Stimulated activated CD4-positive, alpha-beta T cell treated with anti-CD3 and anti-CD28 coated beads, Interleukin-12 subunit alpha, Interleukin-12 subunit beta, amount 100 ng/mL, for 24 hours (primary cell): Measurements from ENCODE around the gene DGKK.
"Not testable (repeated sequence)": the region's sequence is repeated elsewhere in the genome, so short reads cannot be mapped to it uniquely, and the experiment has no call there.

Experiments
- DNase-seq, 2 experiments: peaks; one replicate each; pipeline ENCODE4 v3.0.0-alpha.2; 2020; ENCODE audit warnings: low read depth in 2 of 2

DGKK gene

DNA sequence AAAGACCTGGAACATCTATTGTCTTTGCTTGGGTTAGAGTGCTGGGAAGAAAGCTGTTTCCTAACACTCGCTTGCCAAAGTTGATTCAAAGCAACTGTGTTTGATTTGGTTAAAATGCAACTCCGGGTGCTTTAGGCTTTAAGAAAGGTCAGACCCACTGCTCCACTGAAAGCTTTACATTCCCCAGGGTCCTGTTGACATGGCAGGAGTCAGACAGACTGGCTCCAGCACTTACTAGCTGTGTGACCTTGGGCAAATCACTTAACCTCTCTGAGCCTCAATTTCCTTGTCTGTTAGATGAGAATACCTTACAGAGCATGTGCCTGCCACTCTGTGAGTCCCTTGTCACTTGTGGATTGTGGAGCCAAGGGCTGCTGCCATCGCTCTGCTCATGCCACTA is 39.0 kb downstream of the DGKK start:
- DNase-seq, result no peak

DNA sequence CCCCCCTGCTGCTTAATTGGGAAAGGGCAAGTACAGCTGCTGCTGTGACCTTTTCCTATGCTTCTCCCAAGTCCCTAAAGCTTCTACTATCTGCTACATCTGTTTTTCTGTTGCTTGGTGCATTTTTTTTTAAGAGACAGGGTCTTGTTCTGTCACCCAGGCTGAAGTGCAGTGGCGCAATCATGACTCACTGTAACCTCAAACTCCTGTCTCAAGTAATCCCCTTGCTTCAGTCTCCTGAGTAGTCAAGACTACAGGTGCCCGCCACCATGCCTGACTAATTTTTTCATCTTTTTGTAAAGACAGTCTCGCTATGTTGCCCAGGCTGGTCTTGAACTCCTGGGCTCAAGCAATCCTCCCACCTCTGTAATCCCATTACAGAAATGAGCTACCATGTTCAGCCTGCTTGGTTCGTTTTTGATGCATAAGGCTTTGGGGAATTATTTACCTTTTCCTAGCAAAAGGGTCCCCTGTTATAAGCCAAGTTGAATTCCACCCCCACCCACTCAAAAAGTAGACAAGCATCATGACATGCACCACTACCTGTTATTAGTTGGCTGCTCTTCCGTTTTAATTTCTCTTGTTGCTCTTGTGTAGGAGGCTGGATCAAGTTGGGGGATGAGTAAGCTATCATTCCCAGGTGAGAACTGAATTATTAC is 39.6 kb downstream of the DGKK start:
- DNase-seq, result no peak

DNA sequence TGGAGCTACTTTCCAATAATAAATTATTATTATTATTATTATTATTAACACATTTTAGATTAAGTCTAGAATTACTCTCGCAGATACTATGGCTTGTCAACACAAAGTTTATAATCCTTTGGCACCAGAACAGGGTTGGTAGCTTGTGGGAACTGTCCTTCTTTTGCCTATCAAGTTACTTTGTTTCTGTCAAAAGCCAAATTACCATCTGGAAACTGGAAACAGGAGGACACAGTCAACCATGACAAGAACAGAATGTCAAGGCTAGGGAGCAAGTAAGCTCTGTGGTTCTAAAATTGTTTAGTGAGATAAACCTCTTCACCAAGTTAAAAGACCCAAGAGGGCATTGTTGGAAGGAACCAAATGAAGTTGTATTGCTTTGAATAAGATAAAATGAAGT is 42.5 kb downstream of the DGKK start:
- DNase-seq, result no peak

DNA sequence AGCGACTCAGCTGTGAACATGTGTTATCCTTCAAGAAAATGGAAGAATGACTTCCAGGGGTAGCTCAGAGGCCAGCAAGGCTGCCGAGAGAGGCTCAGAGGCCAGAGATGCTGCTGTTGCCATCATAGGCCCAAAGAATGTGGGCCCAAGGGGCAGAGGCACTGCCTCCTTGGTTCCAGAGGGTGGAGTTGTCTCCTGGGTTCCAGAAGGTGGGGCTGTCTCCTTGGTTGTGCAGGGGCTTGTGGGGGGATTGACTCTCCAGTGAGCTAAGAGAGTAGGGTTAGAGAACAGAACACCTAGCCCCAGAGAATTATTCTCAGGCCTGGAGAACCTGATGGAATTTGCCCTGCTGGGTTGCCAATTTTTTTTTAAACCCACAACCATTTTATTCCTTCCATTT is 62.6 kb downstream of the DGKK start:
- no peak for DNase-seq

DNA sequence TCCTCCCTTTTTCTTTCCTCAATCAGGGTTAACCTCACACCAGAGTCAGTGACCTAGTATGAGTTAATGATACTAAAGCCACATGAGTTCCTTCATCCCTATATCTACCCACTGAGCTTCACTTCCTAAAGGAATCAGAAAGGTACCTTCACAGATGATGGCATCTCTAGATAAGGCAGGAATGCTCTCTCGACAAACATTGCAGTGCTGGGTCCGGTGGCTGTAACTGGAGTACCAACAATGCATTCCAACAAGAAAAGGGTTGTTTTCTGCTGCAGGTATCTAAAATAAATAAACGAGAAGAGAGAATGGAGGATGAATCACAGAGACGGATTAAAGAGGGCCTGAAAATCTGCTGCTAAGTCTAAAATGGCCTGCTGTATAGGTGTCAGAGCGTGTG is 66.7 kb downstream of the DGKK start:
- no peak for DNase-seq

DNA sequence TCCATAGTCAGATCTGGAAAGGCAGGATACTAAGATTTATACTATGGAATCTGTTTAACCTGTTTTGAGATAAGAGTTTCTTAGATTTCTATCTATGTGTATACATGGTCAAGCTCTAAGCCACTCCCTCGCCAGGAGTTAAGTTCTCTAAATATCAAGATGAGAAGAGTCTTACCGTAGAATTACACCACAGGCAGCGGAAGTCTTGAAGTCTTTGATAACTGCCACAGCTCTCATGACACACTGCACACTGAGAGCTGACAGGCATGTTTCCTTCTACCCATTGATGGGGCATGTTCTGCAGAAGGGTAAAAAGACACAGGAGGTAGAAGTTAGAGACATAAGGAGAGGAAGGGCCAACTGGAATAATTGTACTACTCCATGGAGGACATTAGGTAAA is 67.7 kb downstream of the DGKK start:
- no peak for DNase-seq

DNA sequence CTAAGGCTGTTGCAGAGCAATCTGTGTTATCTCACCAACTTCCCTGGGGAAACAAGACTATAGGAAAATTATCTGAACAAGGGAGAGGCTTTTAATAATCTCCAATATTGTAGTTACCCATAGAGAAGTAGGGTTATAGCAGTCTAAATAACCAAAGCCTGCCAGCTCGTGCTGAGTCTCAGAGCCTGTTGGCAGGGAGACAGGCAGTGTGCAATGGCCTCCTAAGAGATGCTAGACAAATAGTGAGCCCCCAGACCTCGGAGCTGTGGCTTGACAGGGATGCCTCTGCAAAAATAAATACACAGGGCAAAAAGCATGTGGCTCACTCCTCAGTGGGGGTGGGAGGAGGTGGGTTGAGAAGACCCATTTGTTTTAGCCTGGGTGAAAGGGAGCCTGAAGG is 76.7 kb downstream of the DGKK start:
- no peak for DNase-seq

DNA sequence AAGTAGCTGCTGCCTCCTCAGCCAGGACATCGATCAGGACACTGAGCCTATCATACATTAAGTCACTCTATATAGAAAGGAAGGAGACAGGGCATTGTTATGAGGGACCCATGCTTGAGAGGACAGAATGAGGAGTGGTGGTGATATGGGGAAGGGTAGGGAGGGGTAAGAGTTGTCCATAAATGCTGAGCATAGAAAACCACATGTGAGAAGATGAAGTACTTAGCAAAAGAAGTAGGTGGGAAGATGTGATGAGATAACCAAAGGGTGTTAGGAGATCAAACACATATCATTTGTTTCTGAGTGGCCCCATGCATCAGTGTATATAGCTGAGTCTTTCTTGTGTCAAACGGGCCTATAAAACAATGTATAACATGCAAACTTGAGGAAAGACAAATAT is 84.1 kb downstream of the DGKK start:
- DNase-seq, result no peak

DNA sequence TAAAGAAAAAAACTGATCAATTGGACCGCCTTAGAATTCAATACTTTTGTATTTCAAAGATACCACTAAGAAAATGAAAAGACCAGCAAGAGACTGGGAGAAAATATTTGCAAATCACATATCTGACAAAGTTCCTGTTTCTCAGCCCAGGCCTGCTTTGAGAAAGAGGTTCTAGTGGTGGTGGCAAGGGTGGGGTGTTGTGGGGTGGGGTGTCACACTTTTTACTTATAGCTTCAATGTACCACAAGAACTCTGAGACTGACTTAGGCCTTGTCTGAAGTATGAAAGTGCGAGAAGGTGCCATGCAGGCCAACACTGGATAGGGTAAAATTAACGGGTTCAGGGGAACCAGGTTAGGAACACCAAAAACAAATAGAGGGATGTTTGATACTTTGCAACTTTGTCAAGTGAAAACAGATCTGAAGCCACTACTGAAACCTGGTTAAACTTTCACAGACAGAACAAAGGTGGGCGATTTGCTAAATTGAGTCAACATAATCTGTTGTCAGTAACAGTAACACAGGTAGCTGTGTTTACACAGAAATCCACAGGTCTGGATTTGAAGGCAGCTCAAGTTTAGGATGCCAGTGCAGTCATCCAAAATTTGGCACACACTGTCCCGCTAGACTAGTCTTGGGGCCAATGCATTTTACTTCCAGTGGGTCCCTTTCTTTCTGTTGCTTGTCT is 88.8 kb downstream of the DGKK start:
- no peak for DNase-seq

DNA sequence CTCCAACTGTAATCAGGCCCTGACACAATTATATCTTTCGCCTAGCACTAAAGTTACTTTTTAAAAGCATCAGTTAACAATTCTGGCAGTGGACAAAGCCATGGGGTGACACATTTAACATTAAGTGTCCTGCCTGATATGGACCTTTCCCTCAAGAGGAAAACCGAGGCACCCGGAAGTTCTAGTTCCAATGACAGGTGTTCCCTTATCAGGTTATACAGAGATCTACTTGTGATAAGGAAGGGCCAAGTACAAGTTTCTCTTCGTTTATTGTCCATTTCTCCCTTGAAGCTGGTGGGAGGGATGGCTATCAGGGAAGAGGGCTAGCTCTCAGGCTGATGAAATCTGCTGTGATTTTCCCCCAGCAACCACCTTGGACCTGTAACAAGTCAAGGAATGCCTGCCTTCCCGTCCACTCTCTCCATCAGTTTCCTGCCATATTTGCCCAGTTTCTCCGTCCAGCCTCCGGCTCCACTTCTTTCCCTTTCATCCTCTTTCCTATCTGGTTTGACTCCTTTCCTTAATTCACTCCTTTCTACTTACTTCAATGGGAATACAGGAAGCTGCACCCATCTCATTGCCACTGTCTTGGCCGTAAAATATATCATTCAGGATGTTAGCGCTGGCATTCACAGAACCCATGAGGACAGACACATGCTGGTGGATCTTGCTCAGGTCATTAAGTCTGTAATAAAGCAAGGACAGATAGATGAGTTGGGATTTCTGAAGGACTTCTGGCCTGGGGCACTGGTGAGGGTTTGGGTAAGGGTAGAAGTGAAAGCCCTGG is 95.0 kb downstream of the DGKK start:
- DNase-seq, result no peak

DNA sequence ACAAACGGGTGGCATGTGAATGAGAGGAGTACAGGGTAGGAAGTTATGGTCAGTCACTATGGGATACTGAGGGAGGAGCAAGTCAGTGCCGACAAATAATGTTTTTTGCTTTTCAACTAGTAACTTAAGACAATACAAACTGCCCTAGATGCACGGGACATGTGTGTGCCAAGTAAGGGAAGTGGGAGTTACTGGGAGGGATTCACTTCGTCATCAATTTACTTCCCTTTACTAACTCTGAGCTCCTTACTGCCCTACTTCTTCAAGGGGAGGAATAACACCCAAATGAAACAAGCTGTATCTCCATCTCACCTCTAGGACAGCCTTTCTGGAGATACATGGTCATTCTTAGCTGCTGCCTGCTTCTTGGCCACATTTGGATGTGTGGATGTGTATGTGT is 97.7 kb downstream of the DGKK start:
- no peak for DNase-seq

DNA sequence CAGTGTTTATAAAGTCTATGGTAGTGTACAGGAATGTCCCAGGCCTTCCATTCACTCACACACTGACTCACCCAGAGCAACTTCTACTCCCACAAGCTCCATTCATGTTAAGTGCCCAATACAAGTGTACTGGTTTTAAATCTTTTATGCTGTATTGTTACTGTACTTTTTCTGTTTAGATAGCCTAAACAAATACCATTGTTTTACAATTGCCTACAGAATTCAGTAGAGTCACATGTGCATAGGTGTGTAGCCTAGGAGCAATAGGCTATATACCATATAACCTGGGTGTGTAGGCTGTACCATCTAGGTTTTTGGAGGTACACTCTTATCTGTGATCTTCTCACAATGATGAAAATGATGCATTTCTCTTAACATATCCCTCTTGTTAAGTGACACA is 126.7 kb downstream of the DGKK start:
- DNase-seq, result no peak

DNA sequence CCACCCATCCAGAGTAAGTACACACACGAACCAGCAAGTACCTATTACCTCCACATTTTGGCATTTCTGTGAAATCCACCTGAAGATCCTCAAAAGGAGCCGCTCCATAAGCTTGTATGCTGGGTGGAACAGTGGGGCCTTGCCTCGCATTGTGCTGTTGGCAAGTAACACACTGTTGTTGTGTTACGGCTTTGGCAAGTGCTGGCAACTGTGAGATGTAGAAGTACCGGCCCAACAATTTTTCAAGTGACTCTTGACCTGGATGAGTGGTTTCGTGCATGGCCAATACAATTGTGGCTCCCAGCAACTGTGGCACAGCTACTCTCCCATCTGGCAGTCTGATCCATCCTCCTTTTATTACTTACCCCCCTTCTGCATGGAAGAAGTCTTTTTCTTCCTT is 137.3 kb downstream of the DGKK start:
- DNase-seq, result no peak

DNA sequence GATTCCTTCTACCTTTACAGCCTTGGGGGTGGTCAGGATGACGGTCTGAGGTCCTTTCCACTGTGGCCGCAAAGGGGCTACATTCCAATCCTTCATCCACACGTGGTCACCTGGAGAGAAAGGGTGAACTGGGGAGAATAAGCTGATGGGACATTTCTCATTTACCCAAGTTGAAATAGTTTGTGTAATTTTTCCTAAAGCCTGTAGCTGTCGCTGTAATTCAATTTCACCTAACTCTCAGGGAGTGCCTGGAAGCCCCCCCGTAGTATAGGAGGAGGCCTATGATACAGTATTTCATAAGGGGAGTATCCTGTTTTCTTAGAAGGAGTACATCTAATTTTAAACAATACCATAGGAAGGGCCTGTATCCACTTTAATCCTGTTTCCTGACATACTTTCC is 138.0 kb downstream of the DGKK start:
- DNase-seq, result not testable (repeated sequence)

DNA sequence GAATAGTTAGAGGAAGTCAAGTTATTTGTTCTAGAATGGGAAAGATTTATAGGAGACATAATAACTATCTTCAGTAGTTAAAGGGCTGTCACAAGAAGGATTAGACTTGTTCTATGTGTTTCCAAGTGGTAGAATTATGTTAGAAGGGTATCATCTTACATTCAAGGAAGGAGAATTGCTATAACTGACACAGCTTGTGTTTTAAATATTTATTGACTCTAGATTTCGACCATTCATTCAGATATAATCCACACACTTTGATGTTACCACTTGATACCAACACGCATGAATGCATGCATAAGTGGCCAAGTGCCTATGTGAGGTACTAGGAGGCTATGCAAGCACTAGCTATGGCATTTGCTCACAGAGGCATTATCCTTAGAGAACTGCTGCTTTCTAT is 143.4 kb downstream of the DGKK start:
- no peak for DNase-seq
